IMR-90 (cell line): ENCODE measurements around the gene MYOC.

Experiments
- BHLHE40 ChIP-seq: fragments of 150-350 bp; IDR thresholded peaks from 2 replicates; pipeline ENCODE4 v1.6.1; 2016; ENCODE audit warnings: mild to moderate bottlenecking, low read depth, low read length
- CHD1 ChIP-seq: IDR thresholded peaks from 2 replicates; pipeline ENCODE4 v1.6.1; 2012; ENCODE audit warnings: low read depth, low read length, improper control_type of control experiment
- CTCF ChIP-seq: conservative IDR thresholded peaks from 2 replicates; pipeline ENCODE4 v1.5.1; 2012; ENCODE audit warnings: mild to moderate bottlenecking, low read depth, low read length, improper control_type of control experiment
- MAFK ChIP-seq: IDR thresholded peaks from 2 replicates; pipeline ENCODE4 v1.6.1; 2012; ENCODE audit warnings: low read depth, low read length, improper control_type of control experiment
- MXI1 ChIP-seq: IDR thresholded peaks from 2 replicates; pipeline ENCODE4 v1.6.1; 2012; ENCODE audit warnings: low read depth, mild to moderate bottlenecking, low read length, moderate library complexity, borderline replicate concordance
- POLR2A ChIP-seq: IDR thresholded peaks from 2 replicates; pipeline ENCODE4 v1.6.1; 2012; ENCODE audit warnings: mild to moderate bottlenecking, low read depth, low read length
- RAD21 ChIP-seq: IDR thresholded peaks from 2 replicates; pipeline ENCODE4 v1.6.1; 2012; ENCODE audit warnings: low read length, improper control_type of control experiment
- RFX5 ChIP-seq: IDR thresholded peaks from 2 replicates; pipeline ENCODE4 v1.8.0; 2012; ENCODE audit warnings: low read depth, mild to moderate bottlenecking, low read length, moderate library complexity
- TF ChIP-seq, protein P1 (sequence below): fragments of 150-350 bp; IDR thresholded peaks from 2 replicates; pipeline ENCODE4 v1.6.1; 2017; ENCODE audit warnings: mild to moderate bottlenecking, antibody characterized with exemption, low read length, low read depth

DNA sequence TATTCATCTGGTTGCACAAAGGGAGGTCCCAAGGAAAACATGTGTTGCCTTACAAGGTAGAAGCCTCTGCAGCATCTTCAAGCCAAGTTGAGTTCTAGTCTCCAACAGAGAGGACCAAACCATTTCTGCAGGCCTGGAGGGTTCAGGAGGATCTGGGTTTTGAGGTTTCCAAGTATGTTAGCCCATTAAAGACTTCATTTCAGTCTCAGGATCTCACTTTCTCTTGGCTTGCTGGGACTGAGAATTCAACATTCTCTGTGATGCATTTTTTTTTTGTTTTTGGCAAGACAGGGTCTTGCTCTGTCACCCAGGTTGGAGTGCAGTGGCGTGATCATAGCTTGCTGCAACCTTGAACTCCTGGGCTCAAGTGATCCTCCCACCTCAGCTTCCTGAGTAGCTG, 39.2 kb downstream of the MYOC start:
- TF ChIP-seq MXI1 (no peak), POLR2A (no peak), CTCF (no peak), RAD21 (no peak), CHD1 (no peak), MAFK (no peak), BHLHE40 (no peak), RFX5 (no peak)
- TF ChIP-seq, protein P1, sequence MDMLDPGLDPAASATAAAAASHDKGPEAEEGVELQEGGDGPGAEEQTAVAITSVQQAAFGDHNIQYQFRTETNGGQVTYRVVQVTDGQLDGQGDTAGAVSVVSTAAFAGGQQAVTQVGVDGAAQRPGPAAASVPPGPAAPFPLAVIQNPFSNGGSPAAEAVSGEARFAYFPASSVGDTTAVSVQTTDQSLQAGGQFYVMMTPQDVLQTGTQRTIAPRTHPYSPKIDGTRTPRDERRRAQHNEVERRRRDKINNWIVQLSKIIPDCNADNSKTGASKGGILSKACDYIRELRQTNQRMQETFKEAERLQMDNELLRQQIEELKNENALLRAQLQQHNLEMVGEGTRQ: no peak
